Fibroblast of lung (primary cell): ENCODE results near the gene TTC19.

Source experiments
- CTCF ChIP-seq, 2 donors: IDR thresholded peaks in 1 of 2; conservative IDR thresholded peaks in 1 of 2; 1 replicate in 1 of 2; 2 replicates in 1 of 2; pipeline ENCODE4 v1.5.1; 2011 to 2012; ENCODE audit warnings: low read length in 2 of 2, control low read depth in 1 of 2, inconsistent platforms in 1 of 2, low read depth in 1 of 2, mild to moderate bottlenecking in 1 of 2
- EZH2 ChIP-seq: IDR thresholded peaks from 2 replicates; pipeline ENCODE4 v1.5.1; 2012; ENCODE audit warnings: low read length, control low read depth, mild to moderate bottlenecking; ENCODE audit errors: missing control alignments

DNA sequence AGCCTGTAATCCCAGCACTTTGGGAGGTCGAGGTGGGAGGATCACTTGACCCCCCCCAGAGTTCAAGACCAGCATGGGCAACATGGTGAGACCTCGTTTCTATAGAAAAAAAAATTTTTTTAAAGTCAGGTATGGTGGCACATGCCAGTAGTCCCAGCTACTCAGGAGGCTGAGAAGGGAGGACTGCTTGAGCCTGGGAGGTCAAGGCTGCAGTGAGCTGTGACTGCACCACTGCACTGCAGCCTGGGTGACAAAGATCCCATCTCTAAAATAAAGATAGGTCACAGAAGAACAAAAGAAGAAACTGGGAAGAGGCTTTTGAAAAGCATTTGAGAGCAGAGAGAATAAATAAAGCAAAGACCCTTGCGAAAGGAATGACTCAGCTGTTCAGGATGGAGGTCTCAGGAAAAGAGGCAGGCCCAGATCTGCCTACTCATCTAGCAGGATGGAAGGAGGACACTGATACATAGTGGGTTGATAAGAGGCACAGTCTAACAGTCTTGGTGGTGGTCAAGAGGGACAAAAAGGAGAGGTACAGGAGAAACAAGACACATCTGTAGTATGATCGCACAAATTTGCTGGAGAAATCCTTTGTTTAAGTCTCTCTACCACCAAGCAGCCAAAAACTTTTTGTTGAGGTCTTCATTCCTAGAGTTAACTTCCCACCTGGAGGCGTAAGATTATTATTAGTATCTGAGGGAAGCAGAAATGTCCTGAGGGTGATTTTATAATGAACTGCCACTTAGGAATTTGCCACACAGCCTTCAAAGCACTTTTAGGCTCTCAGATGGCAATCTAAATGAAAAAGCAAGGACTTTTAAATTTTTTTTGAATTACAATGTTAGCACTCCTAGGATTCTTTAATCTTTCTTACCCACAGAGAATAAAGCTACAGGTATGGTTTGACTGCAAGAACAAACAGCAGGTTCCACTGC, 17.7 kb upstream of the TTC19 start:
- TF ChIP-seq EZH2 (no peak), CTCF (conservative IDR thresholded peaks at IDR 0.05 in 1 of 2, IDR thresholded peaks at IDR 0.05 in 1 of 2; ENCODE audit: low read depth in 1 of 2, low read length in 2 of 2) (no peak)
